T1000 (cell line): ENCODE measurements around the gene CNRIP1.
"Not testable (repeated sequence)": the region's sequence is repeated elsewhere in the genome, so short reads cannot be mapped to it uniquely, and the experiment has no call there.

Experiments used
- DNase-seq: peaks from one replicate; lab custom pipeline; 2025; ENCODE audit warnings: mixed read lengths; lab: John Stamatoyannopoulos, UW

The CNRIP1 gene

DNA sequence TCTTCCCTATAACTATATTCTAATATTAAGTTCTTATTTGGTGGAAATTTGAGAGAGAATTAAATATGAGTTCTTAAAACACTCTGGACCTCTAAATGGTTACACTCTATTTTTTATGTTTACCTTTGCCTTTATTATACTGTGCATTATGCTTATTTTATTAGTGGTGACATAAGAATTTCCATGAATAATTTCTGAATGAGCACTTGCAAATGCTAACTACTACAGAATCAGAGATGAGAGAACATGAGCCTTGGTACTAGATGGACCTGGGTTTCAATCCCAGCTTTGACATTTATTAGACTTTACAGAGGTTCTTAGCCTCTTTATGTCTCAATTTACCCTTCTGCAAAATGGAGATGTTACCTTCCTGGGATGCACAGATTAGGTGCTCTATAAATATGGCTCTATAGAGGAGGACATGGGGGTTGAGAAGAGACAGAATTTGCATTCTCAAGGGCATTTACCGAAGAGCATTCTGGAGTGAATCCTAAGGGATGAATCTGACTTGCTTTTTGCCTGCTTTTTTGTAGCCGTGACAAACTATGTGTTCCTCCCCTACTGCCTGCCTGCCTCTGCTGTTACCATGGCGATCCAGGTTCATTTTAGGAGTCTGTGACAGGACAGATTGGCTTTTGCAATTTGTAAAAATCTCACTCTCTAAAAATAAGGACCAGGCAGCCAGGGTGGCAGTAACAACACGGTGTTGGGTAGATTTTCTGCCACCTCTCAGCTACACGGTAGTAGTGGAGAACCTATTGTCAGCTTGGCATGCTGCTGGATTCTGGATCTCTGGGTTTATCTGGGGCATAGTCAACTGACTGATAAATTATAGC, 20.7 kb upstream of the CNRIP1 start:
- no peak for DNase-seq

DNA sequence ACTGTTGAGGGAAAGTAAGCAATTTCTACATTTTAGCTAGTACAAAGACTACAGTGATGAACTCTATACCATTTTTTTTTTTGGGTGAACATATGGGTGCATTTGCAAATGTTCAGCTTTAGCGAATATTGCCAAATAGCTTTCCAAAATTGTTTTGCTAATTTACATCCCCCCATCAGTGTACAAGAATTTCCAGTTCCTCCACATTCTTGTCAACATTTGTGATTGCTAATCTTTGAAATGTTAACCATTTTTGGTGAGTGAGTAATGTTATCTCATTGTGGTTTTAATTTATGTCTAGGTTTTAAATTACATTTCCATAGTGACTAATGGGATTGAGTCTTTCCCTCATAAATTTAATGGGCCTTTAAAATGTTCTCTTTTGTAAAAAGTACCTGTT, 16.4 kb upstream of the CNRIP1 start:
- DNase-seq, result no peak

DNA sequence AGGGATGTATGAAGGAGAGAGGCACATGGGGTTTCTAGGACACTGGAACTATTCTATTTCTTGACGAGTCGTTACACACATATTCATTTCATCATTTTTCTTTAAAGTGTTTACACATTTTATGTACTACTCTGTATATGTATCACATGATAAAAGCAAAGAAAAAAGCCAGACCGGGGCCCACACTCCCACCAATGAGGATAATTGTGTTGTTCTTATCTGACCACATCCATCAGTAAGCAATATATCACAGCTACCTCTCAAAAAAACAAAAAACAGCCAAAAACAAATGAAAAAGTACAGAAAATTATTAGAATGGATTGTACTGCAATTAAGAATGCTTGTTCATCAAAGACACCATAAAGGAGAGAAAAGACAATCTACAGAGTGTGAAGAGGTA, 14.2 kb upstream of the CNRIP1 start:
- no peak for DNase-seq

DNA sequence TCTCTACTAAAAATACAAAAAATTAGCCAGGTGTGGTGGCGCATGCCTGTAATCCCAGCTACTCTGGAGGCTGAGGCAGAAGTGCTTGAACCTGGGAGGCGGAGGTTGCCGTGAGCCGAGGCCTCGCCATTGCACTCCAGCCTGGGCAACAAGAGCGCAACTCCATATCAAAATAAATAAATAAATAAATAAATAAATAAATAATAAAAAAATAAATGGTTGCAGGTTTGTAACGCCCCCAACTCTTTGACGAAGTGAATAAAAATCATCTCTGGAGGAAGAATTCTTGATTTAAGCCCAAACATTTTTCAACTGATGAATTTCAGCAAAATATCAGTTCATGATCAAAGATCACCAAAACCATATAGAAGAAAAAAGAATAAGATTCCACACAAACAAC, 13.3 kb upstream of the CNRIP1 start:
- no peak for DNase-seq

DNA sequence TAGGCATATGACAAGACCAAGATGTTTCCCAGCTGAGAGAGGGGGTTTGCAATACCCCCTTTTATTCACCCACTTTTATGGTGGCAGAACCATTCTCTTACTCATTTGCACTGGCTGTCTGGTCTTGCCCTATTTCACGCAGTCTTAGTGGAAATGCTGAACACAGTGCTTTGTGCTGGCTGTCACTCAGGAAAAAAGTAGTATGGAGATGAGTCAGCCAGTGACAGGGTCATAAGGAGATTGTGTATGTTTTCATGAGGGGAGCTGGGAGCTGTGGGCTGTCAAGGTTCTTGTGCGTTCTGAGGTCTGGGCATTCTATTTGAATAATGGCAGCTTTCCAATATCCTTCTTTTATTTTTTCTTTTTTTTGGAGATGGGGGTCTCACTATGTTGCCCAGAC, 10.9 kb upstream of the CNRIP1 start:
- no peak for DNase-seq

DNA sequence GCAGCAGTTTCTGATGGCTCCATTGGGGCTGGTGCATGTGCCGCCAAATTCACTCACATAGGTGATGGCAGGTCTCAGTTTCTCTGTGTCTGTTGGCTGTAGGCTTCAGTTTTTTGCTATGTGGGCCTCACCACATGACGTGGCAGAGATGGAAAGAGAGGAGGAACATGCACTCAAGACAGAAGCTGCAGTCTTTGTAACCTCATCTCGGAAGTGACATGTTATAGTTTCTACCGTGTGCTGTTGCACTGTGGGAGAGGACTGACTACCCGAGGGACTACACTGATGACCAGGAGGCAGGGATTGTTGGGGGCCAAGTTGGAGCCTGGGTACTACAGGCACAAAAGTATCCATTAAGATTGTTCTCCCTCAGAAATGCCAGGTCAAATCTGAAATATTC, 9.2 kb upstream of the CNRIP1 start:
- no peak for DNase-seq

DNA sequence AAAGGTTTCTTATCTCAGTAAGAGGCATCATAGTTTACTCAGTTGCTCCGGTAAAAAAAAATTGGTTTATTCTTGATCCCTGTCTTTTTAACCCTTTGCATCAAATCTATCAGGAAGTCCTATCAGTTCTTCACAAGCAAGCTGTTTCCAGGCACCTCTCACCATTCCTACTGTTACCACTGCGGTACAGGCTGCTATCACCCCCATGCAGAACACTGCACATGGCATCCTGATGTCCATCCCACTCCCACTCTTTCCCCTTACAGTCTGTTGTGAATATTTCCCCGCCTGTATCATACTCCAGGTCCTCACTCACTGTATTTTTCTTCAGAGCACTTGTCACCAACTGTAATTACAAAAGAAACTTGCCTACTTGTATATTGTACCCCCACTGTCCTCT, 5.3 kb upstream of the CNRIP1 start:
- no peak for DNase-seq

DNA sequence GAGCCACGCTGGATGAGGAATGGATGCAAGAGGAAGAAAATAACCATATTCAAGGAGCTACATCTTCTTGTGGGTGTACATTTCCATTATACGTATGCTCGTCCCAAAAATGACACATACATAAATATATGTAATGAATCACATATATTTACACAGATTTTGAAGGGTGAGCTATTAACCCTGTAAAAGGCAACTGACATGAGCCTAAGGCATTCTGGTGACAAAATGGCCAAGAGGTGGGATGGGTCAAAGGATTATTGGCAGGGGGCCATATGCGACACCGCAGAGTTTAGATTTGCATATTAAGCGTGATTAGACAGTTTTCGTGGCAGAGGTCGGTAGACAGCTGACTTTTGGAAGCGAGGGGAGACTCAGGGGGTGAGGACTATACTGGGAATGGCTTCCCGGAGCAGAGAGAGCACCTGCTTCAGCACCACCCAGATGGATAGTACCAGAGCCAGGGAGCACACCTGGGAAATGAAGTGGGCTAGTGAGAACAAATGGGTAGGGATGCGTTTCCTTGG, 431 bp upstream of the CNRIP1 start:
- no peak for DNase-seq

DNA sequence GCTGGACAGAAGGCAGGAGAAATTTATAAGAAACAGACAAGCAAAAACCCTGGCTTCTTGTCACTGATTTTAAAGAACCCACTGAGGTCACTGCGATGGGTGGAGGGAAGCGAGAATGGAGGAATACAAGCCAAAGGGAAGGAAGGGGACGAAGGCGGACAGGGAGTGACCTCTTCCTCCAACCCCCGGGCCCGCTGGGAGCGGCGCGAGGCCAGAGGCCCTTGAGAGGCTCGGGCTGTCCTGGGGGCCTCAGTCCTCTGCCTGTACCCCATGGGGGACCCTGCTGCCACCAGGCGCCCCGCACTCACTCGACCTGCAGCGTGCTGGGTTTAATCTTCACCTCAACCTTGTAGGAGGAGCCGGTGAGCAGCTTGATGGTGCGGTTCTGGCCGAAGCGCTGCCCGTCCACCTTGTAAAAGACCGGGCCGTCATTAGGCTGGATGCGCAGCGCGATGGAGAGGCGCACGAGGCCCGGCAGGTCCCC, 793 bp downstream of the CNRIP1 start:
- DNase-seq, result no peak

DNA sequence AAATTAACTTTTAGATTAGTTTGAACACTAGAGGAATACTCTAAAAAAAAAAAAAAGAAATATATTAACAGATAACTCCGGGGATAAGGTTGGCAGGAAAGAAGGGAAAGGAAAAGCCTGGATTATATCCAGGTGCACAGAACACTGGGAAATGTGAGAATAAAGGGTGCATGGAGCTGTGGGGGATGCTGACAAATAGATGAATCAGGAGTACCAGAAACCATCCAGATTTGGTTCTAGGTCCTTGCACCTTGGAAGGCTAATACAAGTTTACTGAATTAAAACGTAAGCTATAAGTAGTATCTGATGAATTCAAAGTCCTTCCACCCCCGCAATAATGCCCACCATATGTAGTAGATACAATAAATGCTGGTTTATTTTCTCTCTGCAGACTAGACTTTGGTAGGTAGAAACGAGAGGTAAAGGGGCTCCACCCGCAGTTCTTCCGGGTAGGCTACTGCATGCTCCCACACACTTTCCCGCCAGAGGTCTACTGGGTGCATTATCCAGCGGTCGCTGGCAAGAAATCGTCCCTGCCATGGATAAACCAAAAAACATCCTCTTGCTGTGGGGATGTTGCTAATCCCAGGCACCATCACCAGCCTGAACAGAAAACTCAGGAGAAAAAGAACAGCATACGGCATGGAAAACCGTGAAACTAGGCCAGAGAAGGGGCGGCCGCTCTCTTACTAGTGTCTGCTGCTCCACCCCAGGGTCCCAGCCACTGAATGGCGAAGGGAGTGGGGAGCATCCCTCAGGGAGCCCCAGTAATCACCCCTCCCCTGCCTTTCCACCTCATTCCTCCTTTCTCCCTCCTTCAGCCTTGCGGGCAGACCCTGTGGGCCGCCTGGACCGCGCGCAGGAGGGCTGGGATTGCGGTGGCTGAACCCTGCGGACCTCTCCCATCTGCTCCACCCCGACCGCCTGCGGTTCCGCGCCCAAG, 1.5 kb downstream of the CNRIP1 start:
- DNase-seq, result no peak

DNA sequence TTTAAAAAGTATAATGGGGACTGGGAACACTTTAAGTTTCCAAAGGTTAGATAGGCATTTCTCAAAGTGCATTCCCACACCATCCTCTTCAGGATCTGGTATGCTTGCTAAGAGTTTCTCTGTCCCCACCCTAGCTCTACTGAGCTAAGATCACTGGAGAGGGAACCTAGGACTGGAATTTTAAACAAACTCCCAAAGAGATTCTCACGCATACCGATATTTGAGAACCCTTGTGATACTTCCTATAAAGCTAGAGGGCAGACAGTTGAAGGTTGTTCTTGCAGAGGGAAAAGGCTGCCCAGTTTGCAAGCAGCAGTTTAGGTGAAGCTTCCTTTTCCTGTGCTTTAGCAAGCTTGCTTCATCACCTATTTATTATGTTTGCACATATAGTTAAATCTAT, 3.6 kb downstream of the CNRIP1 start:
- DNase-seq, result no peak

DNA sequence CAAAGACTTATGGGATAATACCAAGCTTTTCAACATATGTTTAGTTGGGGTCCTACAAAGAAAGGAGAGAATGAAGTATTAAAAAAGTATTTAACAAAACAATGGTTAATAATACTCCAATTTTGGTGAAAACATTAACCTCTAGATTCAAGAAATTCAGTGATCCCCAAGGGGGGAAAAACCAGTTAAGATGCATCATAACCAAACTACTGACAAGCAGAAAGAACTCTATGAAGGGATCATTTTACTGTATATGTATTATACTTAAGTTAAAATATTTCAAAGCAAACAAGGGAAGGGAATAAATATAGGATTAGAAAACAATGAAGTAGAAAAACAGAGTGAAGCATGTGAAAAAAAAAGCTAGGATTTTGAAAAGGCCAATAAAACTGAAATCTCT, 8.7 kb downstream of the CNRIP1 start:
- DNase-seq, result no peak

DNA sequence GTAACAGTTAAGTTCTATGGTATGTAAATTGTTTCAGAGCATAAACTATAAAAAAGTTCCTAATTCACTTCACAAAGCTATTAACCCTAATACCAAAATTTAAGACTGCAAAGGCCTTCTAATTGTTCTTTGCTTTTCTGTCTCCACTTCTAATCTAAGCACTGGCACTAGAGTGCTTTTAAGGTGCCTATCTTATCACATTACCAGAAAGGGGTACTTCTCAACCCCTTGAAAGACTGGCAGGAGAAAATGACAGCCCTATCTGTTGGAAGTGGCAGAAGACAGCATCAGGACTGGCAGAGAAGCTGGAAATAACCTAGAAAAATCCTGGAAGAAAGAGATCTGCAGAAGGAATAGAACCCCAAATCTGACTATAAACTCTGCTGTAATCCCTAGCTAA, 10.3 kb downstream of the CNRIP1 start:
- DNase-seq, result no peak

DNA sequence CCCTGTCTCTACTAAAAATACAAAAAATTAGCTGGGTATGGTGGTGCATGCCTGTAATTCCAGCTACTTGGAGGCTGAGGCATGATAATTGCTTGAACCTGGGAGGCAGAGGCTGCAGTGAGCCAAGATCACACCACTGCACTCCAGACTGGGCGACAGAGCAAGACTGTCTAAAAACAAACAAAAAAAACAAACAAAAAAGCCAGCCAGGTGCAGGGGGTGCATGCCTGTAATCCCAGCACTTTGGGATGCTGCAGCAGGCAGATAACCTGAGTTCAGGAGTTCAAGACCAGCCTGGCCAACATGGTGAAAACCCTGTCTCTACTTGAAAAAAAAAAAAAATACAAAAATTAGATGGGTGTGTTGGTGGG, 15.9 kb downstream of the CNRIP1 start:
- not testable (repeated sequence) for DNase-seq

DNA sequence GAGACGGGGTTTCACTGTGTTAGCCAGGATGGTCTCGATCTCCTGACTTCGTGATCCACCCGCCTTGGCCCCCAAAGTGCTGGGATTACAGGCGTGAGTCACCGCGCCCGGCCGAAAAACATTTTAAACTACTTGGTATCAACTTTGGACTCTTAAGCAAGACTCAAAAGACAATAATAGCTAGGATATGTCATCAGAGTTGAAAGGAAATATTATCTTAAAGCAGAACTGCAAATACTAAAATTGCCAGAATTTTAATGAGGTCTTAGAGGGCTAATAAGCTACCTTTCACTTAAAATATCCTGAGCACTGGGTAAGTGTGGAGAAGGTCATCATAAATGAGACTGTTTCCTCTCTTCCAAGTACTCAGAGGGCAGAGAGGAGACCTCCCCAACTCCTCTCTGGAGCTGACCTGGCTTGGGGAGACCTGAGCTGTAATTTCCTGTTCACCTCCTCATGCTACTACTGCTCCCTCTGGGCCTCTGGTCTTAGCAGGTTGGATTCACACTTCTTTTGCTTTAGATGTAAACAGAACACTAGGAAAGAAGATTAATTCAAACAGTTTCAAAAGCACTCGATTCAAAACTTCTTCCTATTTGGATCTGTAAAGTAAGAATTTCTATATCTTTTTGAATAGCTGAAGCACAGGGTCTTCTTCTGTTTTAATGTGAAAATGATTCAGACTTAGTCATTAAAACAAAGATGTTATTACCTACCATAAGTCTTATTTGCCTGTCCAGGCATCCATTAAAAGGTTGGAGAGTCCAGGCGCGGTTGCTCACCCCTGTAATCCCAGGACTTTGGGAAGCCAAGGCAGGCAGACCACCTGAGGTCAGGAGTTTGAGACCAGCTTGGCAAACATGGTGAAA, 16.5 kb downstream of the CNRIP1 start:
- no peak for DNase-seq

DNA sequence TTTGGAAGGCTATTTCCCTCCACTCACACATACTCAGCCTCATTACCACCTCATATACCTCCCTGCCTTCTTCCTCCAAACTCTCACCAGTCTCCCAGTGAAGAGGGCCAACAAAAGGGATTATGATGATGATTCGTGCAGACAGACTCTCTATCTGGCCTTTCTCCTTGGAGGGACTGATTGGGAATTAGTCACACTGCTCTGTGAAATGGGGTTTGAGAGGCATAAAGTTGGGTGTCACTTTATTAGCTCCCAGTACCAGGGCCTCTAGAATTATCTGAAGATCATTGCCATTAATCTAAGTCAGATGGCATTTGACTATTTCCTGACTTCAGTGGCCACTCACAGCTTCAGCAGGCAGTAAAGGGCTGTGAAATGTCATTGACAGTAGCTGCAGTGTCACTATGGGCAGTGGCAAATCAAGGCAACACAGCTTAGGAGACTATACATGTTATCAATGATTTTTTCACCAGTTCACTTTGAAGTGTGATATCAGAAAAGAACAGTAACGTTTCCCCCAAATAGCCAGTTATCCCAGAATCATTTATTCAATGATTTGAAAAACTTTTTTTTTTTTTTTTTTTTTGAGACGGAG, 17.4 kb downstream of the CNRIP1 start:
- DNase-seq, result no peak

DNA sequence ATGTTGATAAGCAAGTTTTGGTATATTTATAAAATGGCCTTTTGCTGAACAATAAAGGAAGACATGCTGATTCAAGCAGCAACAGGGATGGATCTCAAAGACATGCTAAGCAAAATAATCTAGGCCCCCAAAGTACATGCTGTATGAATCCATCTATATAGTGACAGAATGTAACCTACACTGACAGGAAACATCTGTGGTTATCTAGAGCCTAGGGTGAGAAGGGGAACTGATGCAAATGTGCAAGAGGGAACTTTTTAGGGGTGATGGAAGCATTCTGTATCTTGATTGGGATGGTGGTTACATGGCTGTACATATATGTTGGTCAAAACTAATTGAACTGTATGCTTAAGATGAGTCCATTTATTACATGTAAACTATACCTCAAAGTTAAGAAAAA, 24.2 kb downstream of the CNRIP1 start:
- DNase-seq, result no peak

DNA sequence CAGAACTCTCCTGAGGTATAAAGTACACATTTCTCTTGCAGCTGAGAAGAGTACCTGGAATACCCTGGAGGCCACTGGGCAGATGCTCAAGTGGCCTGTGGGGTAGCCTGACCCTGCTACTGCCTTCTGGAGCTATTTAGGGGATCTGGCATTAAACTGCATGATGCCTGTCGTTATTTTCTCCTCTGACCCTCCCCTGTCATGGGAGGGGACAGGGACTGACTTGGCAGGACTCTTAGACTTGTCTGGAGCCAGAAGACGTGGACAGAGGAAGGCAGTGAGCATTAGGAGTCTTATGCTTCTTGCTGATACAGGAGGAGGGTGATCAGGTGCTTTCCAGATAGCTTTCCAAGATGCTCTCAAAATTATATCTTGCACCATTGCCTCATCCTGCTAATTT, 24.8 kb downstream of the CNRIP1 start:
- no peak for DNase-seq

DNA sequence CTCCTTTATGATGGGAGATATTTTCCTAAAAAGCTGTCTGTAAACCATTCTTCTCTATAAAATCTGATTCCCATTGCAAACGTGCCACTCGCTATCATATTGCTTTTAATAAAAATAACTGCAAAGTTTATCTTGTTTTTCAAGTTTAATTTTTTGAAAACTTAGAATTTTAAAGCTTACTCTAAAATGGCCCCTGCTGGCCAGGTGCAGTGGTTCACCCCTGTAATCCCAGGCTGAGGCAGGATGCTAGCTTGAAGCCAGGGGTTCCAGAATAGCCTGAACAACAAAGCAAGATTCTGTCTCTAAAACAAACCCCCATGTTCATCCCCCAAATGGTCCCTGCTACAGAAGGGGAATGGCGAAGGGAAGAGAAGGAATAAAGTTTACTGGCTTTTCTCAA, 25.6 kb downstream of the CNRIP1 start:
- no peak for DNase-seq

DNA sequence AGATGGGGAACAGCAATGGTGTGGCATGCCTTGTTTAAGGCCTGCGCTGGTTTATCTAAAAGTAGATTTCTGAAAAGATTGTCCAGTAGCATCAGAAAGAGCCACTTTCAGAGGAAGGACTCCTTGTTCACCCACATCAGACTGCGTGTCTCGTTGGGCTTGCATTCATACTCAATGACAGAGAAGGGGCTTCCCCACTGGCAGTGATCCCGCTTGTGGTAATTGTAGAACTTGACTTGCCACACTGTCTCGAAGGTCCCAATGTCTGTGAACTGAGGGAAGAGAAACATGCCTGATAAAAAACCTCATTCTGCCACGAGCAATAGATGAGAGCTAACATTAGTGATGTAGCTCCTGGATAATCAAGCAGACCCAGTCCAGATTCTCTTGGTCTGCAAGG, 26.0 kb downstream of the CNRIP1 start:
- no peak for DNase-seq

DNA sequence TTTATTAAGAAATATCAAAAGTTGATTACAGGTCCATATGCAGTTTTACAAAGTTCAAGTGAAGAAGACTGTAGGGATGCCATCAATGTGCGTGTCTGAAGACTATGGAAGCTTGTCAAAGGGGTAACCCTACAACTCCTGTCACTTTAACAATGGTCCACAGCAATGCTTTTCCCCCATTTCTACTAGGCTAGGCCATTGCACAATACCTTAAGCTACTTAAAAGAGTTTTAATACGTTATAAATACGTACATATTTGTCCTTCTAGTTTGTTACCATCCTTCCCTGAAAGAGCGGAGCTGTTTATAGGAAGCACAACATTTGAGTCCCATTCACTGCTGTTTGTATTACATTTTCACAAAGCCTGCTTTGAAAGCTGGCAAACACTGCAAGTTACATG, 26.7 kb downstream of the CNRIP1 start:
- DNase-seq, result no peak
